Hematopoietic multipotent progenitor cell treated with erythropoietin and hydrocortisone succinate and interleukin-3 and kit ligand, for 17 days (in vitro differentiated cells): ENCODE measurements around the gene ANKRD13B.

ENCODE experiments used
- DNase-seq: peaks from one replicate; pipeline ENCODE4 v3.0.0-alpha.2; 2015; ENCODE audit warnings: low spot score

The ANKRD13B gene

GRCh38 chr17:29568331-29569244 is 24.3 kb upstream of the ANKRD13B start, which contains the start of gene TP53I13:
TSS of gene TP53I13 (plus strand) at chr17:29568701. CDS start at chr17:29568759, 58 bp downstream.
- no peak for DNase-seq

DNA sequence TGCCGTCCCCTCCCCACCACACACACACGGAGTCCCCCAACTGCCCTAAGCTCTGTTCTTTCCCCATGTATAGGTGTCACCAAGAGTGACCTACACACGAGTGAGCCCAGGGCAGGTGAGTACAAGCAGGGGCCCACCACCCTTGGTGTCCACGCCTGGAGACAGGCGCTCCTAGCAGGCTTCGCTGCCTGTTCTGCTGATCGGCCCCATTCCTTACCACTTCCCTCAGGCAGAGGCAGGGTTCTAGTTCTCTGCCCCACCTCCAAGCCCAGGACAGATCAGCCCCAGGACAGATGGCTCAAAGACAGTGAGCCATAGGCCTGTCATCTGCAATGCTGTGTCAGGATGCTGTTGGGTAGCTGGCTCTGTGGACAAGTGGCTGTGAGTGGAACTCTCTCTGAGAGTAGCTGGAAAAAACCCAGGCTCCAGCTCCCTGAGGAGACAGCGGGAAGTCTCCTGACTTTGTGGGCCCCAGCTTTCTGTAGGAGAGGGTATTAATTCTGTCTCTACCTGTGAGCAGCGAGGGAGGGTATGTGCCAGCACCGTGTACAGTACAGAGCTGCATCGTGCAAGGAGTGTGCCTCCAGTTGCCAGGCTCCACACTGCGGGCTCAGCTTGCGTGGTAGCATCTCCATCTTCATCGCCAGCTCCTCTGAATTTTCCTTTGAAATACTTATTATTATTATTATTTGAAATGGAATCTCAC is 23.5 kb upstream of the ANKRD13B start:
- no peak for DNase-seq

DNA sequence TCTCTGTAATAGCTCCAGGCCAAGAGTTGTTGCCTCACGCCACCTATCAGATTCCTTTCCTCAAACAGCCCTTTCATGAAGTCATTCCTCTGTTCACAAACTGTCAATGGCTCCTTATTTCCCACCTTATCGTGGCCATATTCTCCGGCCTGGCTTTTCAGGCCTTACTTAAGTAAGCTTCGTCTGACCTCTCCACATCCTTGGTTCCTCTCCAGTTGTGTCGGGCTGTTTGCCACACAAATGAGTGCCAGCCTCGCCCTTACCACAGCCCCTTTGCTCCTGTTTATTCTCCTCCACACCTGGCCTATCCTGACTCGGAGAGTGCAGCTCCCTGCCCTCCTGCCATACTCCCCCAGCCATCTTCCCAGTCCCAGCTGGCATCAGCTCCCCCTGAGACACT is 22.4 kb upstream of the ANKRD13B start:
- DNase-seq = no peak

GRCh38 chr17:29571486-29571882 is 21.4 kb upstream of the ANKRD13B start:
- no peak for DNase-seq

- no peak for DNase-seq
Observed at GRCh38 chr17:29571883-29572681, 20.9 kb upstream of the ANKRD13B start.

DNA sequence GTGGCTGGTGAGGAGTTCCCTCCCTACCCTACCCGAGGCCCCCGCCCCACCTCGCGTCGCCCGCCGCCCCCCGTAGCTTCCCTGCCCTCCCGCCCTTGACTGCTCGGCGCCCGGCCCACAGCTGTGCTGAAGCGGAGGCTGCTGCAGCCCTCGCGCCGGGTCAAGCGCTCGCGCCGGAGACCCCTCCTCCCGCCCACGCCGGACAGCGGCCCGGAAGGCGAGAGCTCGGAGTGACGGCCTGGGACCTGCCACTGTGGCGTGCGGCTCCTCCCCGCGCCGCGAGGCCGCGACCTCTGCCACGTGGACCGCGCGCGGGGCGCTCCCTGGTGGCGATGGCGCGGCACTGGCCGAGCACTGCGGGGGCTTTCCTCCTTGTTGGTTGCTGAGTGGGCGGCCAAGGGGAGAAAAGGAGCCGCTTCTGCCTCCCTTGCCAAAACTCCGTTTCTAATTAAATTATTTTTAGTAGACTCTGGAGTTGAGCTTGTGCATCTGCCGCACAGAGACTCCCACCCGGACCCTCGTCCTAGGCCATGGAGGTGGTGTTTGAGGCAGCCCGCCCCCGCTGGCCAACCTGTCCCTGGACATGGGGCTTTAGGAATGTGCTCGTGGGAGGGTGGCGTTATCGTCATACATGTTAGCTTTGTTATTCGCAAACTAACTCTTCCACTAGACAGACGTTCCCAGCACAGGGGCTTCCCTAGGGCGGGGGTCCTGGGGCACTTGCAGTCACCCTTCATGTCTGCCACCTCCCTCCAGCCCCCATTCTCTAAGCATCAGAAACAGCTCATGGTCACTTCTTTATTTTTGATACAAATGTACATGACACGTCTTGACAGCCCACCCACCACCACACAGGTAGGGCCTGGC is 20.0 kb upstream of the ANKRD13B start:
- no peak for DNase-seq

DNA sequence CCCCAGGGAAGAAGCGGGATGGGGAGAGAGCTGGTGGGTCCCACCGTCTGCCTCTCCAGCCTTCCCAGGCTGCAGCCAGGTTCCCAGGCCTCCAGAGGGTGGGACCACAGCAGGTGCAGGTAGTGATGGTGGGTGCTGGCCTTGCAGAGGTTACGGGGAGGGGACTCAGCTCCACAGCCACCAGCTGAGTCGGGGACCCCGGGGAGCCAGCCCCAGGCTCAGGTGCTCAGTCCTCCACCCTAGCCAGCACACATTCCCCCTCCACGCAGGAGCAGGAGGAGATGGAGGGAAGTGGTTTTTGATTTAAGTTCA is 19.4 kb upstream of the ANKRD13B start:
- DNase-seq = no peak

DNA sequence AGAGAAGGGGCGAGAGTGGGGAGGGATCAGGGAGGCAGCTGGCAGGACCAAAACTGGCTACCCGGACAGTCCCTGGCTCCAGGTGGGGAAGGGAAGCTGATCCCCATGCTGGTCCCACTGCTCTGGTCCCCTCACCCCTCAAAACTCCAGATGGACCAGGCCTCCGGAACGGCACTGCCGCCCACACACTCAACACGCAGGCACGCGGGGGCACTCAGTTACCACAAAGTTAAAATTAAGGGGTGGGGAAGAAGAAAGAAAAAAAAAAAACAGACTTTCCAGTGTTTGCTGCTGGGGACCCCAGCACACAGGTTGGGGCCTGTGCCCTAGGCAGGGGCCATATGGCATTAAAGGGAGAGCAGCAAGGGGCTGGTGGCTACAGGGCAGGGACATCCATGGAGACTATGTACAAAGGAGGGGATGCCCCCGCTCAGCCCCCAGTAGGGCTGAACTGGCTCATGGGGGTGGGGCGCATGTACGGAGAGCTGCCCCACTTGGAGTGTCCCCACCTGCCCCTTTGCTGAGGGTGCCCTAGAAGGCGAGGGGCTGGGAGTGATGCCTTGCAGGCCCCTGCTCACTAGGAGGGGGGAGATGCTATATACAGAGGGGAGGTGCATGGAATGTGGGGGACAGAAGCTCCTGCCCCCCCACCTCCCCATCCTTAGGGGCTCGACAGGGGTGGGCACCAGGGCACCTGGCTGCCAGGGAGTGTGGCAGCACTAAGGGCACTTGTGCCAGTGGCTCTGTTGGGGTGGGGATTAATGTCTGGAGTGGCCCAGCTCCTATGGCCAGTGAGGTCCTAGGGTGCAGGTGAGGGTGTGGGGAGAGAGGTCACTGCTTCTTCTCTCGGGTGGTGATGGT is 18.8 kb upstream of the ANKRD13B start:
- no peak for DNase-seq

- no peak for DNase-seq
Observed at GRCh38 chr17:29574732-29575510, 18.0 kb upstream of the ANKRD13B start.

DNA sequence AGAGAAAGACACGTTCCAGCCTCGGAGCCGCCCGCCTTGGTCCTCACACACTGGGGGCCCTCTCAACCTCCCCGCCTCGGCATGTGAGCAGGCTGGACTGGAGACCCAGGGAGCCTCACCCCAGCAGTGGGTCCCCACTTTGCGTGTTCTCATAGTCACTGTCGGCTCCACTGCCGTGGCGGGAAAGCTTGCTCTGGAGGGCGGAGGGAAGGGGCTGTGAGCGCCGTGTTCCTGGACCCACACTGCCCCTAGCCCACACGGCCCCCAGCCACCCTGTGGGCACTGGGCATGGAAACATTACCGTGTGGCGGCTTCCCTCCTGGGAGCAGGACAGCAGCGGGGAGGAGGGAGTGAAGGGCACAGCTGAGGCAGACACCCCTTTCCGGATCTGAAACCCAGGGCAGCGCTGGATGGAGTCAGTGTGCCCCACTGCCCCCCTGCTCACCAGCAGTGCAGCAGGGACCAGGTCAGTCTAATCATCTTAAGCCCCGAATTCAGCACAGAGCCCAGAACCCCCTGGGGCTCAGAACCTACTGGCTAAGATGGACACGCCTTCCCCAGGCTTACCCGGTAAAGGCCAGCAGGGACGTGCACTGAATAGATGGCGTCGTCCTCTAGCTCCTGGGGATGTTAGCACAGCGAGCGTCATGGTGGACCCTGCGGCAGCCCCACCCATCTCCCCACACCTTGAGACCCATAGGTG is 17.3 kb upstream of the ANKRD13B start:
- DNase-seq = no peak

- no peak for DNase-seq
Observed at GRCh38 chr17:29576214-29577000, 16.5 kb upstream of the ANKRD13B start.

DNA sequence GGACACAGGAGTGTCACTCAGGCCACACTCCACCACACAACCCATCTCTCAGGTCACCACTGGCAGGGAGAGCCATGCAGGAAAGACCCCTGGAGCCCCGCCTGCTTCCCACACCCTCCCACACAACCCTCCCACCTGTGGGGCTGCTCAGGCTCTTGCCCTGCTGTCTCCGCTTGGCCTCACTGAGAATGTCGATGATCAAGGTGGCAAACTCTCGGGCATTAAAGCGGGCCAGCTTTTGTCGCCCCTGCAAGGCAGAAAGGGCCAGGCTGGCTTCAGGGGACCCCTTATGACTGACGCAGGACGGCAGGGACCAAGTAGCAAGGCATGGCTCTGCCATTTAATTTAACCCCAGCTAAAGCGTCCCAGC is 15.9 kb upstream of the ANKRD13B start:
- DNase-seq = no peak

DNA sequence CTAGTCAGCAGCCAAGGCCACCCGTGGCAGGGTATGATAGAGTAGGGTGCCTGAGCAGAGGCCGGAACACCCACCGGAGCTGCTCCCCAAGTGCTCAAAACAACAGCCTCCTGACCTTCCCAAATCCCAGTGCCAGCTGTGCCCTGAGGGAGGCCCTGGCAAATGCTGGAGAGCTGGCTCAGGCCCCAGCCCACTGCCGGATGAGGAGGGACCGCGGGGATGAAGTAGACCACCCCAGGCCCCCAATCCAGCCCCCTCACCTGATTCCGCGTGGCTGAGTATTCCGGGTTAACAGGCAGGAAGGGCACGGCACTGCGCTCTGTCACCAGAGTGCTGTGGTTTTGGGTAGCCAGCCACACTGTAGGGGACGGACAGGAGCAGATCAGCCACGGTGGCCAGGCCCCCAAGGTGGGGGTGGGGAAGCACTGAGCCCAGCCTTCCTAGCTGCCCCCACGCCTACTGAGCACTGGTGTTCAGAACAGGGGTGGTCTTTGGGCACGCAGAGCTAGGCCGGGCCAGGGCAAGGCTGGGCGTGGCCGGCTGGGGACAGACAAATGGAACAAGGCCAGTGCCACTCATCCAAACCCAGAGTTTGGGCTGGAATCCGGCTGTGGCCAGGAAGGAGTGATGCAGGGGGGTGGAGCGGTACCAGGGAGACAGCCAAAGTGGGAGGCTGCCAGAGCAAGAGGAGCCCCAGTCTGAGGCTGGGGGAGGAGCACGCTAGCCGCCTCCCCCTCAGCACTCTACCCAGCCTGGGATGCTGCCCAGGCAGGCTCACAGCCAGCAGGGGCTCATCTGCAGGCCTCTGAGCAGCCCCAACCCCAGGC is 15.3 kb upstream of the ANKRD13B start:
- no peak for DNase-seq

DNA sequence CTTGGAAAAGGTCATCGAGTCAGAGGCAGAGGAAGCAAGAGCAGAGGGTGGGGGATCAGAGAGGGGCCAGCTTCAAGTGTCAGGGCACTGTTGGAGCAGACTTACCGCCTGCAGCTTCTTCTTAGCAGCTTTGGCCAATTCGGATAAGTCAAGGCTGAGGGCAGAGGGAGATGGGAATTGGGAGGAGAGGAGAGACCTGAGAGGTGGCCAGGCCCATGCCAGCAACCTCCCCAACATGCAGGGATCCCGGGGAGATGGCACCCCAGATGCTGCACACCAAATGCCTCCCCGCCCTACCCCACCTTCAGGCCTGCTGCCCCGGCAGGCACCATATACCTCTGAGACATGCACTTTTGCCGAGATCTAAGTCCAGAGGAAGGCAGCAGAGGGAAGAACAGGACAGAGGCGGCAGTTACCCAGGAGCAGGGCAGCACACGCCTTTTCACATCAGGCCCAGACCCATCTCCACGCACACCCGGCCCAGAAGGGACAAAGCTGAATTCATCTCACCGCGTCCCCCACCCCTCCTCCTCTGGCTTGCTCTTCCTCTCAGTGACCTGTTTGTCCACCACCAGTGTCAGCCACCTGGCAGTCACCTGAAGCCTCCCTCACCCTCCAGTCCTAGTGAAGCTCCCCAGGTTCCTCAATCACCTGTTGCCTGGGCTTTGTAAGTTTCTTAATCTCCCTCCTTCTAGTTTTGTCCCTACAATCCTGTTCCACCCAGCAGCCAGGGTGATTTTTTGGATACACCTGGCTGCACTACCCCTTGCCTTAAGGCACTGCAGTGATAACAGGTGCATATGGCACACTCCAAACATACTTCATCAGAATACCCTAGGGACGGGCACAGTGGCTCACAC is 14.1 kb upstream of the ANKRD13B start:
- DNase-seq = no peak

GRCh38 chr17:29579866-29580771 is 12.8 kb upstream of the ANKRD13B start:
- DNase-seq = peak; percentile 55
